Loucy (cell line): ENCODE results near the gene PLCXD1.
"Not testable (repeated sequence)": the region's sequence is repeated elsewhere in the genome, so short reads cannot be mapped to it uniquely, and the experiment has no call there.

Source experiments
- EZH2phosphoT487 ChIP-seq: fragments of 200-600 bp; IDR thresholded peaks from 2 replicates; pipeline ENCODE4 v1.6.1; 2018; ENCODE audit warnings: antibody characterized with exemption, mild to moderate bottlenecking, moderate library complexity, borderline replicate concordance
- TF ChIP-seq, protein P1 (sequence below): fragments of 200-600 bp; sonication (generic); conservative IDR thresholded peaks from 2 replicates; pipeline ENCODE4 v1.5.1; 2014; ENCODE audit warnings: mild to moderate bottlenecking, antibody characterized with exemption, low read length

- TF ChIP-seq, protein P1, sequence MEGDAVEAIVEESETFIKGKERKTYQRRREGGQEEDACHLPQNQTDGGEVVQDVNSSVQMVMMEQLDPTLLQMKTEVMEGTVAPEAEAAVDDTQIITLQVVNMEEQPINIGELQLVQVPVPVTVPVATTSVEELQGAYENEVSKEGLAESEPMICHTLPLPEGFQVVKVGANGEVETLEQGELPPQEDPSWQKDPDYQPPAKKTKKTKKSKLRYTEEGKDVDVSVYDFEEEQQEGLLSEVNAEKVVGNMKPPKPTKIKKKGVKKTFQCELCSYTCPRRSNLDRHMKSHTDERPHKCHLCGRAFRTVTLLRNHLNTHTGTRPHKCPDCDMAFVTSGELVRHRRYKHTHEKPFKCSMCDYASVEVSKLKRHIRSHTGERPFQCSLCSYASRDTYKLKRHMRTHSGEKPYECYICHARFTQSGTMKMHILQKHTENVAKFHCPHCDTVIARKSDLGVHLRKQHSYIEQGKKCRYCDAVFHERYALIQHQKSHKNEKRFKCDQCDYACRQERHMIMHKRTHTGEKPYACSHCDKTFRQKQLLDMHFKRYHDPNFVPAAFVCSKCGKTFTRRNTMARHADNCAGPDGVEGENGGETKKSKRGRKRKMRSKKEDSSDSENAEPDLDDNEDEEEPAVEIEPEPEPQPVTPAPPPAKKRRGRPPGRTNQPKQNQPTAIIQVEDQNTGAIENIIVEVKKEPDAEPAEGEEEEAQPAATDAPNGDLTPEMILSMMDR, result not testable (repeated sequence)
- TF ChIP-seq EZH2phosphoT487, result not testable (repeated sequence)
Measured at GRCh38 chrX:305781-306613, 24.8 kb downstream of the PLCXD1 start.
